ENCODE data around the gene PDIK1L.
"Not testable (repeated sequence)": the region's sequence is repeated elsewhere in the genome, so short reads cannot be mapped to it uniquely, and the experiment has no call there.

PDIK1L gene

DNA sequence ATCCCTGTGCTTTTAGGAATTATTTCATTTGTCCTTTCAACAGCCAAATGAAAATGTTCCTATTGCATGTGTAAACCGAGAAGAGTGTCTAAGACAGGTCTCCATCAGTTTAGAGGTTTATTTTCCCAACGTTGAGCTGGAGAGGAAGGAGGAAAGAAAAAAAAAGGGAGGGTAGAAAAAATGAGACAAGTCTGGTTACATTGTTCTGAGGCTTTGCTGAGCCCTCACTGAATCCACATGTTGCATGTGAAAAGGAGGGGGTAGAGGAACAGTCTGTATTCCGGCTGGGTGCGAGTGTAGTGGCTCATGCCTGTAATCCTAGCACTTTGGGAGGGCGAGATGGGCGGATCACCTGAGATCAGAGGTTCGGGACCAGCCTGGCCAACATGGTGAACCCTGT, 19.2 kb upstream of the PDIK1L start:
- Histone ChIP-seq H3K9ac (ENCODE audit: low read length) (no peak overlapping the region), H2BK15ac (replicated peaks; ENCODE audit: low read depth) (no peak overlapping the region), H3K23ac (ENCODE audit: low read length) (no peak overlapping the region), H3K79me1 (ENCODE audit: low read length) (no peaks in the 10 kb centered on the region), H3K36me3 (ENCODE audit: control insufficient read depth, insufficient read depth, low read length) (no peaks in the 10 kb centered on the region), H3K56ac (ENCODE audit: low read length) (peak overlapping the region; percentile 53), H3K4ac (ENCODE audit: low read depth, low read length) (peak overlapping the region; percentile 6), H3K79me2 (ENCODE audit: control insufficient read depth, insufficient read depth, low read length) (no peaks in the 10 kb centered on the region), H3K4me2 (ENCODE audit: low read length) (no peak overlapping the region), H3K18ac (ENCODE audit: low read length) (peak overlapping the region; percentile 19), H3K4me1 (ENCODE audit: control insufficient read depth, low read depth, low read length) (peaks cover 15% of the 10 kb centered on the region), H3K27me3 (ENCODE audit: insufficient read depth, low read length, poor library complexity) (no peaks in the 10 kb centered on the region), H3K27ac (ENCODE audit: low read depth, low read length) (peak overlapping the region; percentile 71), H2BK120ac (ENCODE audit: low read depth, low read length) (peak overlapping the region; percentile 30), H4K5ac (ENCODE audit: low read length) (peak overlapping the region; percentile 44), H3K4me3 (ENCODE audit: low read length) (no peak overlapping the region), H4K8ac (ENCODE audit: low read depth, low read length) (no peak overlapping the region), H2AK5ac (ENCODE audit: low read length) (peak overlapping the region; percentile 50), H2BK5ac (ENCODE audit: low read length) (peak overlapping the region; percentile 65)
- peak; percentile 77 for DNase-seq
- WGBS (ENCODE audit: extremely low coverage, insufficient coverage, low lambda C conversion rate), result no CpG with 5 or more reads among the region's 7 CpGs

- Histone ChIP-seq H3K4me1 (ENCODE audit: control insufficient read depth, low read depth, low read length) (peaks cover 18% of the 10 kb centered on the region), H2BK120ac (ENCODE audit: low read depth, low read length) (peak overlapping the region; percentile 68), H3K18ac (ENCODE audit: low read length) (peak overlapping the region; percentile 28), H2BK5ac (ENCODE audit: low read length) (peak overlapping the region; percentile 96), H2AK5ac (ENCODE audit: low read length) (peak overlapping the region; percentile 66), H3K56ac (ENCODE audit: low read length) (peak overlapping the region; percentile 81), H3K27ac (ENCODE audit: low read depth, low read length) (peak overlapping the region; percentile 81), H3K9ac (ENCODE audit: low read length) (peak overlapping the region; percentile 62)
- WGBS (ENCODE audit: extremely low coverage, insufficient coverage, low lambda C conversion rate), result no CpG with 5 or more reads among the region's 6 CpGs
- not testable (repeated sequence) for H3K4ac ChIP-seq (ENCODE audit: low read depth, low read length); H3K79me2 ChIP-seq (ENCODE audit: control insufficient read depth, insufficient read depth, low read length); H2BK15ac ChIP-seq (replicated peaks; ENCODE audit: low read depth); H4K5ac ChIP-seq (ENCODE audit: low read length); H3K79me1 ChIP-seq (ENCODE audit: low read length); H3K4me2 ChIP-seq (ENCODE audit: low read length); H3K36me3 ChIP-seq (ENCODE audit: control insufficient read depth, insufficient read depth, low read length); H3K23ac ChIP-seq (ENCODE audit: low read length); H4K8ac ChIP-seq (ENCODE audit: low read depth, low read length); H3K4me3 ChIP-seq (ENCODE audit: low read length); H3K27me3 ChIP-seq (ENCODE audit: insufficient read depth, low read length, poor library complexity)
- peak; percentile 54 for DNase-seq
Observed at GRCh38 chr1:26093569-26093968, 18.1 kb upstream of the PDIK1L start.

GRCh38 chr1:26094076-26094669, 17.5 kb upstream of the PDIK1L start:
- Histone ChIP-seq H3K9ac (ENCODE audit: low read length) (peak overlapping the region; percentile 62), H3K4me3 (ENCODE audit: low read length) (no peak overlapping the region), H3K4ac (ENCODE audit: low read depth, low read length) (peak overlapping the region; percentile 64), H3K27me3 (ENCODE audit: insufficient read depth, low read length, poor library complexity) (no peaks in the 10 kb centered on the region), H3K79me1 (ENCODE audit: low read length) (no peaks in the 10 kb centered on the region), H2BK5ac (ENCODE audit: low read length) (peak overlapping the region; percentile 96), H4K8ac (ENCODE audit: low read depth, low read length) (no peak overlapping the region), H3K23ac (ENCODE audit: low read length) (no peak overlapping the region), H3K27ac (ENCODE audit: low read depth, low read length) (peak overlapping the region; percentile 81), H3K36me3 (ENCODE audit: control insufficient read depth, insufficient read depth, low read length) (no peaks in the 10 kb centered on the region), H3K18ac (ENCODE audit: low read length) (peak overlapping the region; percentile 28), H3K56ac (ENCODE audit: low read length) (peak overlapping the region; percentile 81), H2AK5ac (ENCODE audit: low read length) (peak overlapping the region; percentile 66), H2BK120ac (ENCODE audit: low read depth, low read length) (peak overlapping the region; percentile 68), H3K79me2 (ENCODE audit: control insufficient read depth, insufficient read depth, low read length) (no peaks in the 10 kb centered on the region), H2BK15ac (replicated peaks; ENCODE audit: low read depth) (no peak overlapping the region), H3K4me2 (ENCODE audit: low read length) (peak overlapping the region; percentile 8), H4K5ac (ENCODE audit: low read length) (no peak overlapping the region), H3K4me1 (ENCODE audit: control insufficient read depth, low read depth, low read length) (peaks cover 18% of the 10 kb centered on the region)
- peak; percentile 98 for DNase-seq
- no CpG with 5 or more reads among the region's 11 CpGs for WGBS (ENCODE audit: extremely low coverage, insufficient coverage, low lambda C conversion rate)

- Histone ChIP-seq H3K79me1 (ENCODE audit: low read length) (no peaks in the 10 kb centered on the region), H2BK5ac (ENCODE audit: low read length) (peak overlapping the region; percentile 92), H4K5ac (ENCODE audit: low read length) (no peak overlapping the region), H2AK5ac (ENCODE audit: low read length) (peak overlapping the region; percentile 6), H3K56ac (ENCODE audit: low read length) (peak overlapping the region; percentile 79), H3K18ac (ENCODE audit: low read length) (peak overlapping the region; percentile 54), H3K23ac (ENCODE audit: low read length) (no peak overlapping the region), H2BK15ac (replicated peaks; ENCODE audit: low read depth) (no peak overlapping the region), H3K4me2 (ENCODE audit: low read length) (peak overlapping the region; percentile 16), H3K4ac (ENCODE audit: low read depth, low read length) (peak overlapping the region; percentile 64), H3K36me3 (ENCODE audit: control insufficient read depth, insufficient read depth, low read length) (no peaks in the 10 kb centered on the region), H3K9ac (ENCODE audit: low read length) (peak overlapping the region; percentile 53), H3K27me3 (ENCODE audit: insufficient read depth, low read length, poor library complexity) (no peaks in the 10 kb centered on the region), H4K8ac (ENCODE audit: low read depth, low read length) (no peak overlapping the region), H2BK120ac (ENCODE audit: low read depth, low read length) (no peak overlapping the region), H3K4me3 (ENCODE audit: low read length) (no peak overlapping the region), H3K27ac (ENCODE audit: low read depth, low read length) (peak overlapping the region; percentile 75), H3K79me2 (ENCODE audit: control insufficient read depth, insufficient read depth, low read length) (no peaks in the 10 kb centered on the region), H3K4me1 (ENCODE audit: control insufficient read depth, low read depth, low read length) (peaks cover 18% of the 10 kb centered on the region)
- DNase-seq, result peak; percentile 96
- no CpG with 5 or more reads among the region's 17 CpGs for WGBS (ENCODE audit: extremely low coverage, insufficient coverage, low lambda C conversion rate)
Observed at GRCh38 chr1:26094677-26095383, 16.8 kb upstream of the PDIK1L start.

DNA sequence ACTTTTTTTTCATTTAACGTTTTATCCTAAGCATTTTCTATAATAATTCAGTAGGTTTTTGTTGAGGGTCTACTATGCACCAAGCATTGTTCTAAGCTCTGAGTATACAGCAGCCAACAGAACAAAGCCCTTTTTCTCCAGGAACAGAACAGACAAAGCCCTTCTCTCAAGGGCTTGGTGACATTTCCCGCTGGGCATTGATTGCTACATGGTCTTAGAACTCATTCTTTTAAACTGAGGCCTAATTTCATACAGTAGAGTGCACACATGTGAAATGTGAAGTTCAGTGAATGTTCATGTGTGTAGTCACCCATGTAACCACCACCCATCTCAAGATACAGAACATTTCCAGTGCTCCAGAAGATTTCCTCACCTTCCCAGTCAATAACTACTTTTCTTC, 15.2 kb upstream of the PDIK1L start:
- no CpG with 5 or more reads among the region's 2 CpGs for WGBS (ENCODE audit: extremely low coverage, insufficient coverage, low lambda C conversion rate)
- H2BK15ac ChIP-seq (replicated peaks; ENCODE audit: low read depth), result no peak overlapping the region
- no peak overlapping the region for H2AK5ac ChIP-seq (ENCODE audit: low read length)
- no peaks in the 10 kb centered on the region for H3K79me2 ChIP-seq (ENCODE audit: control insufficient read depth, insufficient read depth, low read length)
- H4K5ac ChIP-seq (ENCODE audit: low read length), result no peak overlapping the region
- H3K27ac ChIP-seq (ENCODE audit: low read depth, low read length), result no peak overlapping the region
- H4K8ac ChIP-seq (ENCODE audit: low read depth, low read length), result no peak overlapping the region
- H3K56ac ChIP-seq (ENCODE audit: low read length), result no peak overlapping the region
- H3K36me3 ChIP-seq (ENCODE audit: control insufficient read depth, insufficient read depth, low read length), result no peaks in the 10 kb centered on the region
- no peaks in the 10 kb centered on the region for H3K27me3 ChIP-seq (ENCODE audit: insufficient read depth, low read length, poor library complexity)
- no peak overlapping the region for H3K23ac ChIP-seq (ENCODE audit: low read length)
- H3K4me3 ChIP-seq (ENCODE audit: low read length), result no peak overlapping the region
- no peak overlapping the region for H2BK5ac ChIP-seq (ENCODE audit: low read length)
- no peak overlapping the region for H3K18ac ChIP-seq (ENCODE audit: low read length)
- H3K79me1 ChIP-seq (ENCODE audit: low read length), result no peaks in the 10 kb centered on the region
- no peak for DNase-seq
- no peak overlapping the region for H3K4me2 ChIP-seq (ENCODE audit: low read length)
- no peak overlapping the region for H3K9ac ChIP-seq (ENCODE audit: low read length)
- no peak overlapping the region for H2BK120ac ChIP-seq (ENCODE audit: low read depth, low read length)
- no peak overlapping the region for H3K4ac ChIP-seq (ENCODE audit: low read depth, low read length)
- H3K4me1 ChIP-seq (ENCODE audit: control insufficient read depth, low read depth, low read length), result peaks cover 18% of the 10 kb centered on the region

All from mesendoderm (in vitro differentiated cells).